Large intestine (tissue), 12 donors: ENCODE results near the gene SLC22A9. TPM values are rescaled to one million over a fixed set of nuclear protein-coding genes. Genes with fewer than 3 reads are reported as not detected.
"Not testable (repeated sequence)": the region's sequence is repeated elsewhere in the genome, so short reads cannot be mapped to it uniquely, and the experiment has no call there.

Source experiments
- DNase-seq, 2 donors: peaks; one replicate each; pipeline versions ENCODE4 v3.0.0 to v3.0.0-alpha.2; 2013
- H3K27ac ChIP-seq: one replicate; pipeline ENCODE4 v1.5.1; 2013; ENCODE audit warnings: low read length
- H3K27me3 ChIP-seq: 2 replicates; pipeline ENCODE4 v1.6.1; 2013; ENCODE audit warnings: low read length; ENCODE audit not compliant: control insufficient read depth, insufficient read depth
- H3K36me3 ChIP-seq: 2 replicates; pipeline ENCODE4 v1.6.1; 2013; ENCODE audit warnings: low read length; ENCODE audit not compliant: control insufficient read depth, insufficient read depth
- H3K4me1 ChIP-seq: one replicate; pipeline ENCODE4 v1.6.1; 2013; ENCODE audit warnings: low read length; ENCODE audit not compliant: control insufficient read depth, insufficient read depth
- H3K4me3 ChIP-seq: one replicate; pipeline ENCODE4 v1.5.1; 2013; ENCODE audit warnings: low read length
- H3K9me3 ChIP-seq: one replicate; pipeline ENCODE4 v1.6.1; 2013; ENCODE audit warnings: mild to moderate bottlenecking, low read depth, low read length, moderate library complexity; ENCODE audit not compliant: control insufficient read depth
- WGBS: methylation state at CpG from one replicate; pipeline ENCODE4 v1.1.5; 2013; ENCODE audit warnings: low lambda C conversion rate; ENCODE audit not compliant: insufficient coverage; 5-methylcytosine and 5-hydroxymethylcytosine counted together
- long read RNA-seq, 11 donors: transcript quantifications; one replicate each; lab custom pipeline, GENCODE V29; 2026
- polyA plus RNA-seq: library from polyadenylated mRNA; unstranded; fragments of 120-200 nt; gene quantifications from one replicate; pipeline ENCODE4 v1.2.1, GENCODE V29; 2013

The SLC22A9 gene
- polyA plus RNA-seq = 0.04 TPM
- long read RNA-seq, donor 1 = 0 reads
- long read RNA-seq, donor 2 = 0 reads
- long read RNA-seq, donor 3 = 0 reads
- long read RNA-seq, donor 4 = 0 reads
- long read RNA-seq, donor 5 = 0 reads
- long read RNA-seq, donor 6 = 0 reads
- long read RNA-seq, donor 7 = 0 reads
- long read RNA-seq, donor 8 = 0 reads
- long read RNA-seq, donor 9 = 0 reads
- long read RNA-seq, donor 10 = 0 reads
- long read RNA-seq, donor 11 = 0 reads

GRCh38 chr11:63369165-63369970 is at the start of gene SLC22A9:
TSS of gene SLC22A9 (plus strand) at chr11:63369785. CDS start at chr11:63370057, 272 bp downstream.
- DNase-seq = peak in 1 of 2 donors; percentile 14
- no peaks in the 10 kb centered on the region for H3K27me3 ChIP-seq
- H3K4me3 ChIP-seq = no peak within 1 kb of the TSS
- 32% methylated on average over 6 of the region's 10 CpGs for WGBS
- peaks cover 2% of the 10 kb centered on the region for H3K4me1 ChIP-seq
- no peaks in the 10 kb centered on the region for H3K36me3 ChIP-seq
- H3K9me3 ChIP-seq = no peaks in the 10 kb centered on the region
- H3K27ac ChIP-seq = no peak within 1 kb of the TSS

DNA sequence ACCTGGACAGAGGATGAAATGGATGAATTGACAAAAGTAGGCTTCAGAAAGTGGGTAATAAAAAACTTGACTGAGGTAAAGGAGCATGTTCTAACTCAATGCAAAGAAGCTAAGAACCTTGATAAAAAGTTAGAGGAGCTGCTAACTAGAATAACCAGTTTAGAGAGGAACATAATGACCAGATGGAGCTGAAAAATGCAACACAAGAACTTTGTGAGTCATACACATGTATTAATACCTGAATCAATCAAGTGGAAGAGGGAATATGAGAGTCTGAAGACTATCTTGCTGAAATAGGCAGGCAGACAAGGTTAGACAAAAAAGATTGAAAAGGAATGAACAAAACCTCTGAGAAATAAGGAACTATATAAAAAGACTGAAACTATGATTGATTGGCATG is 47.9 kb upstream of the SLC22A9 start:
- no peaks in the 10 kb centered on the region for H3K27me3 ChIP-seq
- H3K27ac ChIP-seq = no peak overlapping the region
- no peaks in the 10 kb centered on the region for H3K36me3 ChIP-seq
- no peak overlapping the region for H3K4me3 ChIP-seq
- no peaks in the 10 kb centered on the region for H3K9me3 ChIP-seq
- DNase-seq = no peak
- H3K4me1 ChIP-seq = no peaks in the 10 kb centered on the region

GRCh38 chr11:63335089-63335488 is 34.5 kb upstream of the SLC22A9 start:
- not testable (repeated sequence) for H3K27ac ChIP-seq, DNase-seq, H3K9me3 ChIP-seq, H3K4me1 ChIP-seq, H3K36me3 ChIP-seq, H3K27me3 ChIP-seq, H3K4me3 ChIP-seq
- 70% methylated on average over 2 of the region's 3 CpGs for WGBS

GRCh38 chr11:63337070-63337469 is 32.5 kb upstream of the SLC22A9 start:
- Histone ChIP-seq H3K27ac (no peak overlapping the region), H3K9me3 (no peaks in the 10 kb centered on the region), H3K4me1 (no peaks in the 10 kb centered on the region), H3K4me3 (no peak overlapping the region), H3K27me3 (no peaks in the 10 kb centered on the region), H3K36me3 (no peaks in the 10 kb centered on the region)
- DNase-seq = no peak
- WGBS = no CpG with 5 or more reads among the region's 3 CpGs

DNA sequence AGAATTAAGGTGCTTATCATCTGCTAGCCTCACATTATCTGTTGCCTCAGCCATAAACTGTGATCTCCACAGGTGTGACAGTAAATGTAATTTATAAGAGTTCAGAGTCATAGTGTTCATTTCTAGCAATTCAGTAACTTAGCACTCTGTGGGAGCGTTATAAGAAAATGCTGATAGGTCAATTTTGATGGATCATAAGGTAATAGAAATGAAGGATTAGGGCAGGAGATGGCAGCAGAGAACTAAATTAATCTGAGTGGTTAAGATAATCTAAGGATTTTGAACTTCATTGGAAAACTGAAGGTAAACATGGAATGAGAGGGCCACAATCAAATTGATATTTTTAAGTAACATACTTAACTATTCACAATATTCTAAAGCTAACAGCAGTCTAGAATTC is 26.5 kb upstream of the SLC22A9 start:
- no peaks in the 10 kb centered on the region for H3K9me3 ChIP-seq
- no peak overlapping the region for H3K27ac ChIP-seq
- DNase-seq = no peak
- no peaks in the 10 kb centered on the region for H3K36me3 ChIP-seq
- no peak overlapping the region for H3K4me3 ChIP-seq
- H3K4me1 ChIP-seq = no peaks in the 10 kb centered on the region
- H3K27me3 ChIP-seq = no peaks in the 10 kb centered on the region
- 60% methylated on average over 1 of the region's 1 CpG for WGBS

GRCh38 chr11:63352144-63352543 is 17.4 kb upstream of the SLC22A9 start:
- Histone ChIP-seq H3K36me3 (no peaks in the 10 kb centered on the region), H3K9me3 (no peaks in the 10 kb centered on the region), H3K4me1 (no peaks in the 10 kb centered on the region), H3K27me3 (no peaks in the 10 kb centered on the region), H3K4me3 (no peak overlapping the region), H3K27ac (no peak overlapping the region)
- WGBS = 60% methylated on average over 1 of the region's 4 CpGs
- DNase-seq = no peak

DNA sequence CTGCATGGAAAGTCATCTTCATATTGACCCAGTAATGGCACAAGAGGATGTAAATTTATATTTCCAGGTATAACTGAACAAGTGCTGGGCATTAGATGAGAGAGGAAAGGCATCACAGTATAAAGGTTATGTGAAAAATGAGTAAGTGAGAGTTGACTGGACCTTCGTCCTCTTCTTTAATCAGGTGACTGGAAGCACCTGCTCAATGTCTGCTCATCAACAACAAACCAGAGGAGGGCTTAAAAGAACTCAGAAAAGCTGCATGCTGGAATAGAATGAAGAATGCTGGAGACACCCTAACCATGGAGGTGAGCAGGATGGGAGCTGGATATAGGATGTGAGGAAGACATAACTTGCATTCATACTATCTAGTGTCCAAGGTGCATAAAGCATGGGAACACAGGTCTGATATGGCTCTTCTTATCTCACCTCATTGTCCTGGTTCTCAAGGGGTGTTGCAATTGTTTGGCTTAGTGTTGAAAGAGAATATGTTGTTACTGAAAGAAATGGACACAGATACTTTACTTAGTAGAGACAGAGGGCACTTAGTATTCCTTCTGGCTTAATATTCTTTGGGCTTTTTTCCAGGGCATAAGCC is 7.3 kb upstream of the SLC22A9 start:
- no CpG with 5 or more reads among the region's 1 CpG for WGBS
- no peak overlapping the region for H3K4me3 ChIP-seq
- no peaks in the 10 kb centered on the region for H3K27me3 ChIP-seq
- H3K27ac ChIP-seq = no peak overlapping the region
- no peaks in the 10 kb centered on the region for H3K36me3 ChIP-seq
- H3K9me3 ChIP-seq = no peaks in the 10 kb centered on the region
- peak; percentile 43 to 81 for DNase-seq
- peaks cover 2% of the 10 kb centered on the region for H3K4me1 ChIP-seq

DNA sequence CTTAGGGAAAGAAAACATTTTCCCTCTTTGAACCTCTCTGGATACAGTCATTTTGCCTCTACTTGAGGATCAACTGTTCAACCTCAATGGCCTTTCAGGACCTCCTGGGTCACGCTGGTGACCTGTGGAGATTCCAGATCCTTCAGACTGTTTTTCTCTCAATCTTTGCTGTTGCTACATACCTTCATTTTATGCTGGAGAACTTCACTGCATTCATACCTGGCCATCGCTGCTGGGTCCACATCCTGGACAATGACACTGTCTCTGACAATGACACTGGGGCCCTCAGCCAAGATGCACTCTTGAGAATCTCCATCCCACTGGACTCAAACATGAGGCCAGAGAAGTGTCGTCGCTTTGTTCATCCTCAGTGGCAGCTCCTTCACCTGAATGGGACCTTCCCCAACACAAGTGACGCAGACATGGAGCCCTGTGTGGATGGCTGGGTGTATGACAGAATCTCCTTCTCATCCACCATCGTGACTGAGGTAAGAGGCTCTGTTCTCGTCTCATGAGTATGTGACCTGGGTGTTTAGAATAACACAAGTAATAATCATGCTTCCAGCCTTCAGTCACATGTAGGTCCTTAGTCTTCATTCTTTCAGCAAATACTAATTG is 495 bp downstream of the SLC22A9 start:
- H3K4me1 ChIP-seq = peaks cover 2% of the 10 kb centered on the region
- no peaks in the 10 kb centered on the region for H3K9me3 ChIP-seq
- WGBS = no CpG with 5 or more reads among the region's 7 CpGs
- H3K27ac ChIP-seq = no peak overlapping the region
- H3K27me3 ChIP-seq = no peaks in the 10 kb centered on the region
- H3K36me3 ChIP-seq = no peaks in the 10 kb centered on the region
- H3K4me3 ChIP-seq = no peak overlapping the region
- no peak for DNase-seq

DNA sequence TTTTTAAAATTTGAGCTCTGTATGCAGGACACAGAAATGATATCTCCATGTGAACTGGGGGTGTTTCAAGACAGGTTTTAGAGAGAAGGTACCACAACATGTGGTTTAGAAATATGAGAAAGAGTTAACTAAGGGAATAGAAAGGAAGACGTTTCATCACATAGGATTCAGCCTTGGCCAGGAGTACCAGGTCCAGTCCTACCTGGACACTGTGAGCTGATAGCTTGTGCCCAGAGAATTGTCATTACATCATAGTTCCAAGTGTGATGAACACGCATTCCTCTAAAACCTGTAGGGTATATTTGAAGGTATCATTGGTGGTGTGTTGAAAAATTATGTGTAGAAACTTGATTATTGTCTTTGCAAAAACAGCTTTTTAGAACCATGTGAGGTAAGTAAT is 1.8 kb downstream of the SLC22A9 start:
- no peaks in the 10 kb centered on the region for H3K9me3 ChIP-seq
- no peaks in the 10 kb centered on the region for H3K36me3 ChIP-seq
- WGBS = no CpG with 5 or more reads among the region's 2 CpGs
- no peak for DNase-seq
- H3K4me3 ChIP-seq = no peak overlapping the region
- no peak overlapping the region for H3K27ac ChIP-seq
- peaks cover 2% of the 10 kb centered on the region for H3K4me1 ChIP-seq
- no peaks in the 10 kb centered on the region for H3K27me3 ChIP-seq

GRCh38 chr11:63375434-63375833 is 5.8 kb downstream of the SLC22A9 start:
- WGBS = no CpG with 5 or more reads among the region's 2 CpGs
- Histone ChIP-seq H3K9me3 (no peaks in the 10 kb centered on the region), H3K27ac (no peak overlapping the region), H3K4me3 (no peak overlapping the region), H3K36me3 (no peaks in the 10 kb centered on the region), H3K27me3 (no peaks in the 10 kb centered on the region), H3K4me1 (no peaks in the 10 kb centered on the region)
- DNase-seq = no peak
